GM19452 (cell line): ENCODE results near the gene OGFR.
A peak's percentile ranks its signal among the peaks of the same experiment; 100 is the strongest.

Experiments used
- ATAC-seq: cut with Tn5 transposase; IDR thresholded peaks from one replicate; pipeline ENCODE4 v1.9.1; 2021; ENCODE audit not compliant: unreplicated experiment

Gene OGFR

DNA sequence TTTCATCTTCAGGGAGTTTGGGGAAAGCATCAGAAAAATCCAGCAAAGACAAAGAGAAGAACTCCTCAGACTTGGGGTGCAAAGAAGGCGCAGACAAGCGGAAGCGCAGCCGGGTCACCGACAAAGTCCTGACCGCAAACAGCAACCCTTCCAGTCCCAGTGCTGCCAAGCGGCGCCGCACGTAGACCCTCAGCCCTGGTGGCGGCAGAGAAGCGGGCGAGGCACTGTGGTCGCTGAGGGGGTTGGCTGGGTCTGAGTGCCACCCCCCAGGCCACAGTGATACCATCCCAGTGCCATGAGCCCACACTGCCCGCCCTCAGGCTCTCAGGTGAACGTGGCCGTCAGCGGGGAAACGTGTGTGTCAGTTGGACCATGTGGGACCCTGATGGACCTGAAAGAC is 5.2 kb upstream of the OGFR start:
- no peak for ATAC-seq

GRCh38 chr20:62799873-62800272 is 4.8 kb upstream of the OGFR start:
- ATAC-seq = no peak

- no peak for ATAC-seq
Measured at GRCh38 chr20:62800314-62801259, 4.0 kb upstream of the OGFR start.

- ATAC-seq = no peak
Measured at GRCh38 chr20:62801284-62802010, 3.2 kb upstream of the OGFR start.

DNA sequence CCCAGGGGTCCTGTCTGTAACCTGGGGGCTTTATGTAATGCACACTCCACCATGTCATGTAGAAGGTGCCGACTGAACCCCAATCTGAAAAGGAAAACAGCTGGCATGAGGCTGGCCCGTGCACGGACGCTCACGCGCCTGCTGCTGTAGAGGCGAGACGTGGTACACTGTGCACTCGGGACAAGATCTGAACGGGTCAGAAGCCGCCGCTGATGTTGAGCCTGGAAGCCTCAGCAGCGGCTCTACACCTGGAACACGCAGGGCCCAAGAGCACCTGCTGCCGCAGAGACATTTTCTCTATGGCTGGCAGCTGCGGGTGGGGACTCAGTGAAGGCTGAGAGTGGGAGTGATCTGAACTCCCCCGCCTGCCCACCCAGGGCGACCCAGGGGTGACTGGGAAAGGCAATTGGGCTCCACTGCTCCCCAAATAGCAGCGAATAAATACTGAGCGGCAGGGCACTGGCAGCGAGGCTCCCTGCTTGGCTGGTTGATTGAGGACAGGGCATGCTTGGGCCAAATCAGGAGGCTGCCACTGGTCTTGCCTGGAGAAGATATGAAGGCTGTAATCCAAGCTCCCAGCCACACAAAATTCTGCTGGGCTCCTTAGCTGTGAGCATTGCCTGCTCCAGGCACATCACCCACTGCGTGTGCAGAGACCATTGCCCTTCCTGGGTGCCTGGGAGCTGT is 2.5 kb upstream of the OGFR start:
- no peak for ATAC-seq

DNA sequence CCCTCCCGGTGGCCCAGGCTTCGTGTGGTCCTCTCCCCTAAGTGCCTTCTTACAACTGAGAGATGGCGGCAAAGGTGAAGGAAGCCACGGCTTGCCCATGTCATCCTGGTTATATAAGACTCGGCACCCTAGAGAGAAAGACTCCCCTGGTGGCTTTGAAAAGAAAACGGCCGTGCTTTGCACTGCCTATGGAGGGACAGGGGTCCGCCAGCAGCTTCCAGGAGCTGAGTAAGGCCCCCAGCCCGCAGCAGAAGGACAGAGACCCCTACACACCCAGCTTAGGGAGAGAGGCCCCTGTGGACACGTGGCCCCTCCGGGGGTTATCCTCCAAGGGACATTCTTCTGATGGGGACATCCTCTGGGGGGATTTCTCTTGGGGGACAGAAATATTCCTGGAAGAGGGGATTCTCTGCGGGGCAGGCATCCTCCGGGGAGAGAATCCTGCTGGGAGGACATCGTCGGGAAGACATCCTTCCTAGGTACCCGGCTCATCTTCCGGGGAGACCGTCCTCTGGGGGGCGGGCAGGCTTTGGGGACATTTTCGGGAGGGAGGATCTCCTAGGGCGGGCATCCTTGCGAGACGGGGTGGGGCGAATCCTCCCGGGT is 511 bp upstream of the OGFR start:
- peak; percentile 6 for ATAC-seq

DNA sequence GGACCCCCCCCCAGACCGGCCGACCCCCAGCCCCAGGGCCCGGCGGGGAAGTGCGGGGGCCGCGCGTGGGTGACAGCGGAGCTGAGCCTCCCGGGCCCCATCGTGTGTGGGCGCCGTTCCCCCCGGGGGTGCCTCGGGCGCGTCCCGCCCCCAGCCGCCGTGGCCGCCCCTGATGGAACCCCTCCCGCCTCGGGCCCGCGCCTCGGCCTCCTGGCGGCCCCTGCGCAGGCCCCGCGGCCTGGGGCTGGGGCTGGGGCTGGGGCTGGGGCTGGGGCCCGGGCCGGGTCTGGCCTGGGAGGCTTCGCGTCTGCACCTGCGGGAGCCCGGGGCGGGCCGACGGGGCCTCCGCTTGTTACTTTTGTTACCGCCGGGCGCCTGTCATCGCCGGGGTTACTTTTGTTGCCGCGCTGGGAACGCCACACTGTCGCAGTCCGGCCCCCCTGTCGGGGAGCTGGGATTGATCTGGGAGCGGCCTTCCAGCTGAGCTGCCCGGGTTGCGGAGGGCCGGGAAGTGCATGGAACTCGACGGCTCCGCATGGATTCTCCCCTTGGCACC is 598 bp downstream of the OGFR start:
- ATAC-seq = peak; percentile 13

DNA sequence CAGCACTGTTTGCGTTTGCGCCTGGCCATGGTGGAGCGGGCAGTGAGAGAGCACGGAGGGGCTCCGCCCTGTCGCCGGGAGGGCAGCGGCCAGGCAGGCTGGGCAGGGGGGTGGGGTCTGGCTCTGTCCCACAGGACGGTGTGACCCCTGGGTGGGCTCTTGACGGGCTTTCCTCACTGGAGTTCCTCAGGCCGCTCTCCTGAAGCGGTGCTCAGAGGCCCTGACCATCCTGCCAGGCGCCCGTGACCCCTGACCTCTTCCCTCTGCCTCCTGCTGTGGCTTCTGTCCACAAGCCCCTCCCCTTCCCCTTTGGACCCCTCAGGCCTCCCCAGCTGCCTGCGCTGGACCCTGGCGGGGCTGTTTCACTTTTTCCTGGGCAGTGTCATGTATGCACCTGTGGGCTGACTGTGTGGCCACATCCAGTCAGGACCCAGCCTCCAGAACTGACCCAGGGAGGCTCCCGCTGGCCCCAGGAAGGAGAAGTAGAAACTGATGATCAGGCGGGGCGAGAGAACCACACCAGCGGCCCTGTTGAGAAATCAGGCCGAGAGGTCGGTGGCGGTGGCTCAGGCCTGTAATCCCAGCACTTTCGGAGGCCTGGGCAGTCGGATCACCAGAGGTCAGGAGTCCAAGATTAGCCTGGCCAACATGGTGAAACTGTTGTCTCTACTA is 1.2 kb downstream of the OGFR start:
- ATAC-seq = no peak

GRCh38 chr20:62806383-62807050 is 1.9 kb downstream of the OGFR start:
- no peak for ATAC-seq

DNA sequence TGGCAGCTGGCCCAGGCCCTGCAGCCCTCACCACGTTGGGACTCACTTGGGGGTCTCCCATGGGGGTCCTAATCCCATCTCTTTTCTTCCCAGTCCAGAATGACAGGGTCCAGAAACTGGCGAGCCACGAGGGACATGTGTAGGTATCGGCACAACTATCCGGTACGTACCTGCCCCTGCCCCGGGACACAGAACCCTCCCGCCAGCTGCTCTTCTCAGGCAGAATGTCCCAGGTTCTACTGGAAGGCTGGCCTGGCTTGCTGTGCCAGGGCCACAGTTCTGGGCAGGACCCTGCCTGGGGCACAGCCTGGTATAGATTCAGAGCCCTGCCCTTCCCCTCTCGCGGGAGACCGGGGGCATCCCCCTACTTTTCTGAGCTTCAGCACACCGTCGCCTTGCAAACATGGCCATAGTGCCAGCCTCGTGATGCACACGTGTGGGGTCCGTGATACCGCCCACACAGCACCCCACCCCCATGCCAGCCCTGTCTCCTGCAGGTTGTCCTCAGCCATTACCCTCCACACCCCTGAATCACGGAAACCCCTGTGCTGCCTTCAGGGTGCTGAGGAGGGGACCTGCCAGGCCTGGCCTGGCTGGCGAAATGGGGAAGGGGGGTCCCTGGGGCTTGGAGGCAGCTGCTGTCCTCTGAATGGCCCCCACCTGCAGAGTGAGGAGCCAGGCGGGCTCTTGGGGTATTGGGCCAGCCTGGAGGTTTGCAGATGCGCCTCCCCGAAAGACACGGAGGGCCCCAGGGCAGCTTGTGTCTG is 3.0 kb downstream of the OGFR start:
- ATAC-seq = no peak

DNA sequence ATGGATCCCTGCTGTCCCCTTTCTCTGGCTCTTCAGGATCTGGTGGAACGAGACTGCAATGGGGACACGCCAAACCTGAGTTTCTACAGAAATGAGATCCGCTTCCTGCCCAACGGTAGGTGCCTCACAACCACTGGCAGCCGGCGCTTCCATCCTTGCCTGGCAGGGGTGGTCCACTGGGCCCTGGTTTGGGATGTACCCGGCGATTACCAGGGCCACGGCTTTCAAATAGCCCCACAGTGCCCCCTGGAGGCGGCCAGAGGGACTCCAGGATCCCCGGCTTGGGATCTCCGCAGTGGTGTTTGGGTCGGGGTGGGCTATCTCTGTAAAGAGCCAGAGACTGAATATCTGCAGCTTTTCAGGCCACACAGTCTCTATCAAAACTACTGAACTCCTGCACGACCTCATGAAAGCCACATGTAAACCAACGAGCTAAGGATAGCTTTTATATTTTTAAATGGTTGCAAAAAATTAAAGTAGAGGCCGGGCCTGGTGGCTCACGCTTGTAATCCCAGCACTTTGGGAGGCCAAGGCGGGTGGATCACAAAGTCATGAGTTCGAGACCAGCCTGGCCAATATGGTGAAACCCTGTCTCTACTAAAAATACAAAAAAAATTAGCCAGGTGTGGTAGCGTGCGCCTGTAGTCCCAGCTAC is 3.7 kb downstream of the OGFR start:
- ATAC-seq = no peak

GRCh38 chr20:62809530-62810428 is 5.1 kb downstream of the OGFR start:
- no peak for ATAC-seq

DNA sequence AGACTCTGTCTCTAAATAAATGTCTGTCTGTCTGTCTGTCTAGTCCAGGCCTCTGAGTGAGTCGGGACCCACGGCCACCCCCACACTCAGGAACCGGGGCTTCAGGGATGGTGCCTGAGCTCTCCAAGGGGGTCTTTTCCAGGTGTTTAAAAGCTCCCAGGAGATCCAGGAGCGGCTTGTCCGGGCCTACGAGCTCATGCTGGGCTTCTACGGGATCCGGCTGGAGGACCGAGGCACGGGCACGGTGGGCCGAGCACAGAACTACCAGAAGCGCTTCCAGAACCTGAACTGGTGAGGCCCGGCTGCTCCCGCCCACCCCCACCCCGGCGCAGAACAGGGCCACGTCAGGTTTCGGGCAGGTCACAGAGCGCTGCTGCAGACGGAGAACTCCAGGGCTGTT is 6.7 kb downstream of the OGFR start:
- ATAC-seq = no peak

- ATAC-seq = no peak
Measured at GRCh38 chr20:62811720-62812119, 7.1 kb downstream of the OGFR start.

DNA sequence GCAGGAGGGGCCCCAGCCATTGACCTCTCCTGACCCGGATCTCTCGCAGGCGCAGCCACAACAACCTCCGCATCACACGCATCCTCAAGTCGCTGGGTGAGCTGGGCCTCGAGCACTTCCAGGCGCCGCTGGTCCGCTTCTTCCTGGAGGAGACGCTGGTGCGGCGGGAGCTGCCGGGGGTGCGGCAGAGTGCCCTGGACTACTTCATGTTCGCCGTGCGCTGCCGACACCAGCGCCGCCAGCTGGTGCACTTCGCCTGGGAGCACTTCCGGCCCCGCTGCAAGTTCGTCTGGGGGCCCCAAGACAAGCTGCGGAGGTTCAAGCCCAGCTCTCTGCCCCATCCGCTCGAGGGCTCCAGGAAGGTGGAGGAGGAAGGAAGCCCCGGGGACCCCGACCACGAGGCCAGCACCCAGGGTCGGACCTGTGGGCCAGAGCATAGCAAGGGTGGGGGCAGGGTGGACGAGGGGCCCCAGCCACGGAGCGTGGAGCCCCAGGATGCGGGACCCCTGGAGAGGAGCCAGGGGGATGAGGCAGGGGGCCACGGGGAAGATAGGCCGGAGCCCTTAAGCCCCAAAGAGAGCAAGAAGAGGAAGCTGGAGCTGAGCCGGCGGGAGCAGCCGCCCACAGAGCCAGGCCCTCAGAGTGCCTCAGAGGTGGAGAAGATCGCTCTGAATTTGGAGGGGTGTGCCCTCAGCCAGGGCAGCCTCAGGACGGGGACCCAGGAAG is 7.7 kb downstream of the OGFR start:
- ATAC-seq = no peak

- no peak for ATAC-seq
Measured at GRCh38 chr20:62812907-62813200, 8.2 kb downstream of the OGFR start.

GRCh38 chr20:62813588-62813987 is 9.0 kb downstream of the OGFR start:
- ATAC-seq = no peak
